H1 (cell line): ENCODE results near the gene SYNGR4. TPM values are rescaled to one million over a fixed set of nuclear protein-coding genes. Genes with fewer than 3 reads are reported as not detected.

Experiments
- CBX5 ChIP-seq: fragments of 300-800, 300-1000 bp; sonication (generic); IDR thresholded peaks from 2 replicates; pipeline ENCODE4 v1.7.1; 2016; ENCODE audit warnings: antibody characterized with exemption, low read length, low read depth
- CHD7 ChIP-seq: fragments of 300-600 bp; sonication (generic); IDR thresholded peaks from 2 replicates; pipeline ENCODE4 v1.7.1; 2012; ENCODE audit warnings: low read length, moderate library complexity, mild to moderate bottlenecking, inconsistent platforms; ENCODE audit not compliant: insufficient replicate concordance
- E2F6 ChIP-seq: IDR thresholded peaks from 2 replicates; pipeline ENCODE4 v1.6.1; 2012; ENCODE audit warnings: inconsistent platforms
- FOSL1 ChIP-seq: IDR thresholded peaks from 2 replicates; pipeline ENCODE4 v1.6.1; 2011; ENCODE audit warnings: mild to moderate bottlenecking, low read depth, low read length, moderate library complexity; ENCODE audit not compliant: insufficient read depth
- RAD21 ChIP-seq, 2 experiments: IDR thresholded peaks in 1 of 2; conservative IDR thresholded peaks in 1 of 2; 2 replicates each; pipeline ENCODE4 v1.6.1; 2011; ENCODE audit warnings: low read depth in 2 of 2, low read length in 2 of 2, improper control_type of control experiment in 1 of 2, inconsistent platforms in 1 of 2, mild to moderate bottlenecking in 1 of 2, moderate library complexity in 1 of 2
- SAP30 ChIP-seq: fragments of 300-600 bp; sonication (generic); IDR thresholded peaks from 2 replicates; pipeline ENCODE4 v1.7.1; 2012; ENCODE audit warnings: low read length, moderate library complexity, mild to moderate bottlenecking, inconsistent platforms; ENCODE audit not compliant: insufficient read depth, insufficient replicate concordance
- polyA plus RNA-seq, 7 experiments: library from polyadenylated mRNA; depleted of rRNA in 3 of 7; stranded (reverse) in 5 of 7; unstranded in 2 of 7; fragments of >200 nt in 5 of 7; fragments of 200-250 nt in 2 of 7; gene quantifications; 1 replicate in 5 of 7; 2 replicates in 1 of 7; 4 replicates in 1 of 7; pipeline versions ENCODE4 v1.2.1 to v1.2.3, GENCODE V29; 2011 to 2013; ENCODE audit warnings: missing spikeins in 2 of 7, mixed read lengths in 2 of 7
- total RNA-seq: library from RNA; stranded (reverse); fragmentation: NEBNext Ultra II Directional; extraction: Animal tissue kit (Norgen Biotek cat#: 25700); gene quantifications from 2 replicates; pipeline ENCODE4 v1.2.1, GENCODE V29; 2021

SYNGR4 gene
- total and polyA plus RNA-seq, 2 of the 8 experiments (the other 6 are each of a cell fraction or from before 2014, with no cell fraction given) = 0.41 TPM; not detected in 1

- TF ChIP-seq CHD7 = no peak
- TF ChIP-seq RAD21 (IDR thresholded peaks at IDR 0.05 in 1 of 2, conservative IDR thresholded peaks at IDR 0.05 in 1 of 2; ENCODE audit: low read depth in 2 of 2, low read length in 2 of 2) = no peak
- TF ChIP-seq CBX5 = no peak
- TF ChIP-seq E2F6 = no peak
- no peak for TF ChIP-seq SAP30
- TF ChIP-seq FOSL1 = no peak
Measured at GRCh38 chr19:48329167-48329891, 34.8 kb upstream of the SYNGR4 start (continued).
